Measurements from ENCODE around the gene KIF25. TPM values are rescaled to one million over a fixed set of nuclear protein-coding genes. Genes with fewer than 3 reads are reported as not detected.

Gene KIF25
- total RNA-seq, 1 donor from 2014 or later: not detected

DNA sequence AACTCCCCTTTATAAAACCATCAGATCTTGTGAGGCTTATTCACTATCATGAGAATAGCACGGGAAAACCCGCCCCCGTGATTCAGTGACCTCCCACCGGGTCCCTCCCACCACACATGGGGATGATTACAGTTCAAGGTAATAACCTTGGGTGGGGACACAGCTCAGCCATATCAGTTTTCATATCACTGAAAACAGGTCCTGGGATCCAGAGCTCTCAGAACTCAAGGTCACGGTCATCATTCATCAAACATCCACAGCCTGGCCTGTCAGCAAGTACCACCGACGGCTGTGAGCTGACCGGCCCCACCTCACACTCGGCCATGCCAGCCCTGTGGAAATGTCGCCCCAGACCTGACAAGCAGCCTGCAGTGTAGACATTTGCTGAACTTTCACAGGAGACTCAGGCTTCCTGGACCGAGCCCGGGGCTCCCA lies 95.6 kb downstream of the KIF25 start:
- no peak overlapping the region for H3K27ac Mint-ChIP-seq
- peaks cover 4% of the 10 kb centered on the region for H3K9me3 Mint-ChIP-seq
- DNase-seq: no peak
- H3K4me3 Mint-ChIP-seq: no peak overlapping the region
- no peaks in the 10 kb centered on the region for H3K36me3 Mint-ChIP-seq (ENCODE audit: low read depth)
- intact Hi-C loops (cut with micrococcal nuclease): no loop called here
- no peaks in the 10 kb centered on the region for H3K27me3 Mint-ChIP-seq
- H3K4me1 Mint-ChIP-seq: no peaks in the 10 kb centered on the region

DNA sequence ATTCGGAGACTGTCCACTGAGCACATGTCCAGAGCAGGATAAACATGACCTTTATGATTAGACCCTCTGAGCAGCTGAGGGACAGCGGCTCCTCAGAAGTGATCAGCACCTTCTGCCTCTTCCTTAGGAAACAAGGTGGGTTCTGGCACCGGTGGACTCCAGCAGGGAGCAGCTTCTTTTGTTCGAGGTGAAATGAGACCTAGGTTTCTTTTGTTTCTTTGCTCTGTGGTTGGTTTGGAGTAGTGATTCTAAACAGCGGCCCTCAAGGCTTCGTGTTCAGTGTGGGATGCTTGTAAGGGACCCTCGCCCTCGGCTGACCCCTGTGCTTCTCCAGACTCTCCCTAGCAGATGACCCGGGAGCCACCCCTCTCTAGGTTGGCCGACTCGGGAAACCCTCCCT lies 96.2 kb downstream of the KIF25 start:
- intact Hi-C loops (cut with micrococcal nuclease): no loop called here
- no peaks in the 10 kb centered on the region for H3K36me3 Mint-ChIP-seq (ENCODE audit: low read depth)
- H3K4me3 Mint-ChIP-seq: no peak overlapping the region
- H3K27me3 Mint-ChIP-seq: no peaks in the 10 kb centered on the region
- no peak overlapping the region for H3K27ac Mint-ChIP-seq
- no peaks in the 10 kb centered on the region for H3K4me1 Mint-ChIP-seq
- peaks cover 4% of the 10 kb centered on the region for H3K9me3 Mint-ChIP-seq
- DNase-seq: no peak

Other genes with a start within 250 kb of the KIF25 start
- 40.8 and 42.2 TPM in 2 replicates for gene AFDN, start 170.8 kb upstream of the KIF25 start, total RNA-seq
- not detected in 2 replicates for gene FRMD1, start 81.5 kb downstream of the KIF25 start, total RNA-seq

All from activated CD4-positive, alpha-beta T cell treated with anti-CD3 and anti-CD28 coated beads, Interleukin-2, amount 10 ng/mL, durations not matched to agents 24 days and 14 days (primary cell).